GM06990 (cell line): Measurements from ENCODE around the gene ITGB2.

Experiments
- DNase-seq: peaks from one replicate; pipeline ENCODE4 v3.0.0-alpha.2; 2011; ENCODE audit not compliant: insufficient read length; ENCODE audit errors: extremely low read depth
- H3K27me3 ChIP-seq: replicated peaks from 2 replicates; pipeline ENCODE4 v1.6.0; 2011; ENCODE audit warnings: low read length; ENCODE audit not compliant: control insufficient read depth, insufficient read depth
- H3K36me3 ChIP-seq: 2 replicates; pipeline ENCODE4 v1.5.1; 2011; ENCODE audit warnings: low read length; ENCODE audit not compliant: control insufficient read depth, insufficient read depth
- H3K4me3 ChIP-seq: replicated peaks from 2 replicates; pipeline ENCODE4 v1.5.1; 2011; ENCODE audit warnings: low read depth, mild to moderate bottlenecking, control low read depth, low read length
- CTCF ChIP-seq: IDR thresholded peaks from 2 replicates; pipeline ENCODE4 v1.5.1; 2011; ENCODE audit warnings: low read length, control low read depth, mild to moderate bottlenecking, inconsistent platforms; ENCODE audit not compliant: insufficient read depth, poor library complexity, severe bottlenecking

Gene ITGB2

GRCh38 chr21:44908908-44909307 lies 11.8 kb downstream of the ITGB2 start:
- Histone ChIP-seq H3K4me3 (no peak overlapping the region), H3K36me3 (peaks cover 26% of the 10 kb centered on the region), H3K27me3 (no peaks in the 10 kb centered on the region)
- TF ChIP-seq CTCF: no peak
- DNase-seq: no peak

- Histone ChIP-seq H3K27me3 (no peaks in the 10 kb centered on the region), H3K4me3 (no peak overlapping the region; the same call in 1 of the 2 replicates), H3K36me3 (peaks cover 32% of the 10 kb centered on the region)
These were observed 12.5 kb downstream of the ITGB2 start for GRCh38 chr21:44907966-44908895.

GRCh38 chr21:44907225-44907965 lies 13.3 kb downstream of the ITGB2 start:
- Histone ChIP-seq H3K27me3 (no peaks in the 10 kb centered on the region), H3K36me3 (peaks cover 39% of the 10 kb centered on the region), H3K4me3 (no peak overlapping the region)
- DNase-seq: no peak
- TF ChIP-seq CTCF: no peak

More at GRCh38 chr21:44907966-44908895, 12.5 kb downstream of the ITGB2 start:
- no peak for DNase-seq
- no peak for TF ChIP-seq CTCF

GRCh38 chr21:44905728-44906090 lies 15.0 kb downstream of the ITGB2 start:
- no peak for DNase-seq
- TF ChIP-seq CTCF: no peak
- Histone ChIP-seq H3K4me3 (no peak overlapping the region), H3K27me3 (no peaks in the 10 kb centered on the region), H3K36me3 (peaks cover 55% of the 10 kb centered on the region)

- Histone ChIP-seq H3K36me3 (peaks cover 54% of the 10 kb centered on the region), H3K27me3 (no peaks in the 10 kb centered on the region), H3K4me3 (no peak overlapping the region)
- no peak for DNase-seq
- no peak for TF ChIP-seq CTCF
These were observed 15.5 kb downstream of the ITGB2 start for GRCh38 chr21:44905016-44905727.
